GM12801 (cell line): ENCODE results near the gene GPR149.

Experiments used
- CTCF ChIP-seq: IDR thresholded peaks from one replicate; pipeline ENCODE4 v1.5.1; 2011; ENCODE audit warnings: control low read depth; ENCODE audit not compliant: insufficient read length; ENCODE audit errors: extremely low read depth

The GPR149 gene

GRCh38 chr3:154430014-154430413 lies at the start of gene GPR149:
Gene GPR149, minus strand, starts transcription at chr3:154430190. Its CDS starts 575 bp downstream, at chr3:154429615.
- TF ChIP-seq CTCF, result no peak

GRCh38 chr3:154473769-154474168 lies 43.8 kb upstream of the GPR149 start:
- TF ChIP-seq CTCF, result no peak

GRCh38 chr3:154469585-154469984 lies 39.6 kb upstream of the GPR149 start:
- no peak for TF ChIP-seq CTCF

- TF ChIP-seq CTCF, result no peak
These were observed 34.6 kb upstream of the GPR149 start for GRCh38 chr3:154464440-154465190.

GRCh38 chr3:154458560-154458959 lies 28.6 kb upstream of the GPR149 start:
- no peak for TF ChIP-seq CTCF

- no peak for TF ChIP-seq CTCF
These were observed 1.1 kb upstream of the GPR149 start for GRCh38 chr3:154431043-154431442.

GRCh38 chr3:154428286-154429206 lies 1.4 kb downstream of the GPR149 start:
- no peak for TF ChIP-seq CTCF
